Tibial artery (tissue), 4 donors: ENCODE data around the gene PLEKHA5.

Experiments
- DNase-seq, 2 donors: peaks; one replicate each; pipeline ENCODE4 v3.0.0-alpha.2; 2019
- H3K27ac ChIP-seq, 2 donors: fragments of 200-600 bp; sonication (generic) in 1 of 2; 1 replicate in 1 of 2; 2 replicates in 1 of 2; pipeline ENCODE4 v1.5.1; 2018 to 2019; ENCODE audit warnings: mild to moderate bottlenecking in 1 of 2
- H3K27me3 ChIP-seq, 2 donors: fragments of 200-600 bp; sonication (generic) in 1 of 2; one replicate each; pipeline versions ENCODE4 v1.5.1 to v1.6.0; 2016 to 2019
- H3K36me3 ChIP-seq, 3 donors: fragments of 200-600 bp; sonication (generic) in 2 of 3; one replicate each; pipeline ENCODE4 v1.5.1; 2016 to 2019; ENCODE audit warnings: mild to moderate bottlenecking in 2 of 3
- H3K4me1 ChIP-seq, 4 donors: fragments of 200-600 bp; sonication (generic) in 2 of 4; 1 replicate in 3 of 4; 2 replicates in 1 of 4; pipeline ENCODE4 v1.5.1; 2016 to 2019
- H3K4me3 ChIP-seq, 2 donors: fragments of 200-600 bp; sonication (generic) in 1 of 2; 1 replicate in 1 of 2; 2 replicates in 1 of 2; pipeline ENCODE4 v1.5.1; 2018 to 2019; ENCODE audit warnings: mild to moderate bottlenecking in 2 of 2
- H3K9me3 ChIP-seq, 3 donors: fragments of 200-600 bp; sonication (generic) in 1 of 3; one replicate each; pipeline ENCODE4 v1.5.1; 2016 to 2019
- intact Hi-C: fragments of 100-400 bp; cut with DNase I; formaldehyde crosslinking; loops from one replicate; pipeline ENCODE4 v1.15.0; 2023; ENCODE audit warnings: low total_unique reads
- TF ChIP-seq, protein P1 (sequence below), 2 experiments: fragments of 200-600 bp in 1 of 2; fragments of 450-650 bp in 1 of 2; IDR thresholded peaks; one replicate each; pipeline ENCODE4 v1.5.1; 2017 to 2019; ENCODE audit warnings: antibody characterized with exemption in 2 of 2, mild to moderate bottlenecking in 1 of 2, moderate library complexity in 1 of 2

The PLEKHA5 gene

DNA sequence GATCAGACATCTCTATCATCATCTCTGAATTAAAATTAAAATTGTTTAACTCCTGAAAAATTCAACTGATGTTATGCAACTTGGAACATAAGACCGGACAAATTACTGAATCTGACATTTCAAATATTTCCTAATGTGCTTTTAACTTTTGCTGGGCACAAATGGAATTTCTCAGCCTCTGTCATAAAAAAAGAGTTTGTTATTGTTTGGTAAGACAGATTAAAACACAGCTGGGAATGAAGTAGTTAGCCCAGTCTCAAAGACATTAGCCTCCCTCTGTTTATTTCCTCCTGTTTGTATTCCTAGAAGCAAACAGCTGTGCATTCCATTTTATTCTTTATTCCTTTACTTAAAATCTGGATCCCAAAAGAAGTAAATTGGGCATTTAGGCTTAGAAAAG is 29.4 kb downstream of the PLEKHA5 start:
- H3K27me3 ChIP-seq: no peaks in the 10 kb centered on the region
- H3K27ac ChIP-seq: no peak overlapping the region
- no peaks in the 10 kb centered on the region for H3K36me3 ChIP-seq
- TF ChIP-seq, protein P1, sequence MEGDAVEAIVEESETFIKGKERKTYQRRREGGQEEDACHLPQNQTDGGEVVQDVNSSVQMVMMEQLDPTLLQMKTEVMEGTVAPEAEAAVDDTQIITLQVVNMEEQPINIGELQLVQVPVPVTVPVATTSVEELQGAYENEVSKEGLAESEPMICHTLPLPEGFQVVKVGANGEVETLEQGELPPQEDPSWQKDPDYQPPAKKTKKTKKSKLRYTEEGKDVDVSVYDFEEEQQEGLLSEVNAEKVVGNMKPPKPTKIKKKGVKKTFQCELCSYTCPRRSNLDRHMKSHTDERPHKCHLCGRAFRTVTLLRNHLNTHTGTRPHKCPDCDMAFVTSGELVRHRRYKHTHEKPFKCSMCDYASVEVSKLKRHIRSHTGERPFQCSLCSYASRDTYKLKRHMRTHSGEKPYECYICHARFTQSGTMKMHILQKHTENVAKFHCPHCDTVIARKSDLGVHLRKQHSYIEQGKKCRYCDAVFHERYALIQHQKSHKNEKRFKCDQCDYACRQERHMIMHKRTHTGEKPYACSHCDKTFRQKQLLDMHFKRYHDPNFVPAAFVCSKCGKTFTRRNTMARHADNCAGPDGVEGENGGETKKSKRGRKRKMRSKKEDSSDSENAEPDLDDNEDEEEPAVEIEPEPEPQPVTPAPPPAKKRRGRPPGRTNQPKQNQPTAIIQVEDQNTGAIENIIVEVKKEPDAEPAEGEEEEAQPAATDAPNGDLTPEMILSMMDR (IDR thresholded peaks at IDR 0.05): no peak
- intact Hi-C loops: no loop called here
- H3K4me3 ChIP-seq: no peak overlapping the region
- DNase-seq: no peak
- H3K9me3 ChIP-seq: no peaks in the 10 kb centered on the region
- H3K4me1 ChIP-seq: peaks cover 0 to 12% (median 2%) of the 10 kb centered on the region in 4 donors

DNA sequence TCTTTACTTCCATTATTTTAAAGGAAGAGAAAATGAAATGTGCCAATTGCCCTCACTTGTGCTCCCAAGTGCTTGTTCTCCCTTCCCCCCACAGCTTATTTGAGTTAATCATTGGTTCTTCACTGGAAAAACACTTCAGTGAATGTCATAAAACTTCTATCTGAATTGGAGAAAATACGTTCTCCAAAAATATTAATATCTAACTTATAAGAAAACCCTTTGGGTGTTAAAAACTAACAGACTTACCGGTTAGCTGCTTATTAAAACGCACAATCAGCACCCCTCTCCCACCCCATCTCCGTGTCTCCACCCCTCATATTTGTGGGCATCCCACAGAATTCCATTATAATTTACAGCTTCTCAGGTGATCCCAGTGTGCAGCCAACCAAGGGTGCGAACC is 31.7 kb downstream of the PLEKHA5 start:
- Histone ChIP-seq H3K9me3 (no peaks in the 10 kb centered on the region), H3K27ac (no peak overlapping the region), H3K4me3 (no peak overlapping the region), H3K36me3 (no peaks in the 10 kb centered on the region), H3K4me1 (peaks cover 0 to 10% (median 2%) of the 10 kb centered on the region in 4 donors), H3K27me3 (no peaks in the 10 kb centered on the region)
- DNase-seq: no peak
- intact Hi-C loops: no loop called here
- TF ChIP-seq, protein P1 (IDR thresholded peaks at IDR 0.05): no peak

DNA sequence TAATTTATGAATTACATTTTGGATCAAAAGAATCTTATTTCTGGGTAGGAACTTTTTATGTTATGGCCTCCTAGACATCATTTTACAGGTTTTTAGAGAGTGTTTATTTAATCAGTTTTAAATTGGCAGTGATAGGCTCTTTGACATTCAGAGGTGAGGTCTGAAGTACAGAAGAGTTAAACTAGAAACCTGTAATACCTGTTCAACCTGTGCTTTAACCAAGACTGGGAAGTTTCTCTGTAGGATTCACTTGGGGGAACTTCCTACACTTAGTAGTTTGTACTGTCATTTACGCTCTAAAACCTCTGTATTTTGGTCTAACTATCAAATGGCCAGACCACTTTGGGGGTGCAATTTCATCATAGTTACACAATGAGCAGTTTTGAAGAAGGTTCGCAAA is 35.9 kb downstream of the PLEKHA5 start:
- no peak overlapping the region for H3K4me3 ChIP-seq
- DNase-seq: no peak
- TF ChIP-seq, protein P1 (IDR thresholded peaks at IDR 0.05): no peak
- H3K9me3 ChIP-seq: no peaks in the 10 kb centered on the region
- H3K4me1 ChIP-seq: no peaks in the 10 kb centered on the region
- H3K27ac ChIP-seq: no peak overlapping the region
- H3K27me3 ChIP-seq: no peaks in the 10 kb centered on the region
- H3K36me3 ChIP-seq: no peaks in the 10 kb centered on the region
- intact Hi-C loops: no loop called here

DNA sequence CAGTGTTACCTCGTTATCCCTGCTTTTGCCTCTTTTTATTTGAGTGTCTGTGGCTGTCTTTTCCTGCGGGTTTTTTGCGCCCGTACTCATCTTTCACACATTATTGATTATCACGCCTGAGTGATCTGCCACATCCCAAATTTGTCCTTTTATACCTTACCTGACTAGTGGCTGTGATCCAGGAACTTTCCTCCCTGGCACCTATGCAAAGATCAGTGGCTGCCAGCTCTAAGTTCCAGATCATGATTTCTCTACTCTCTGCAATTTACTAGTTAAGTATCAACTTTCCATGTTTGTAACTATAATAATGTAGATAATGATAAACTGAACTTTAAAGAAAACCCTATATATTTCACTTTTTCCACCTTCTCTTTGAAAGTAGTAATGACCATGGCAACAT is 36.9 kb downstream of the PLEKHA5 start:
- TF ChIP-seq, protein P1 (IDR thresholded peaks at IDR 0.05): no peak
- Histone ChIP-seq H3K27me3 (no peaks in the 10 kb centered on the region), H3K4me1 (no peaks in the 10 kb centered on the region), H3K36me3 (no peaks in the 10 kb centered on the region), H3K9me3 (no peaks in the 10 kb centered on the region), H3K27ac (no peak overlapping the region), H3K4me3 (no peak overlapping the region)
- intact Hi-C loops: no loop called here
- DNase-seq: no peak

DNA sequence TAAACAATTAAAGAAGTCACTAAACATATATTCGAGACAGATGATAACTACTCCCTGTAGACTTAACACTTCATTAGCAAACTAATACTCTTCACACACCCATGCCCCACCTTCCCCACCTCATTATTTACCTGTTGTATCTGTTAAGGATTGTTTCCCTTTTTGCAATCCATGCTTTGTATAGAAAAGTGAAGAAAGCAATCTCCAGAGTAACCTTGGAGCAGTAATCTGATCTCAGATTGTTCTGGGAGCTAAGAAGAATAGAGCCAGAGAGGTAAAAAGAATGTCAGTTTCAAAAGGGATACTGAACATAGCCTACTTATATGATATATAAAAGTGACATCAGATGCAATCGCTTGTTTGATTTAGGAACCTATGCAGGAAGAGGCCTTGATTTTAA is 37.4 kb downstream of the PLEKHA5 start:
- intact Hi-C loops: no loop called here
- Histone ChIP-seq H3K4me1 (no peaks in the 10 kb centered on the region), H3K9me3 (no peaks in the 10 kb centered on the region), H3K27ac (no peak overlapping the region), H3K36me3 (no peaks in the 10 kb centered on the region), H3K4me3 (no peak overlapping the region), H3K27me3 (no peaks in the 10 kb centered on the region)
- TF ChIP-seq, protein P1 (IDR thresholded peaks at IDR 0.05): no peak
- no peak for DNase-seq

DNA sequence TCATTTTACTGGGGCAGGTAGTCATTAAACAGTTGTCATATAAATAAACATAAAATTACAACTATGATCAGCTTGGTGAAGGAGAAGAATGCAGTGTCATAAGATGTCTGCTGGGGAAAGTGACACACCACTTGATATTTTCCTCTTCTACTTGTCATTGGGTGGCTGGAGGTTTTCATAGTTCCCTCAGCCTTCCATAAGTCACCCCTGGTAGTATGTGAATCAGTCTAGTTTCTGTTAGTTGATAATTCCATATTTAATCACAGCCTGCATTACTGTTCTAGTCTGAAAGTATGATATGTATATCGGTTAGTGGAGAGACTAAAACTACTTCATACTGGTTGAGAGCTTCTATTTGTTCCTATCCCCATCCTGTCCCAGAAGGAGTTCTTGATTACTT is 38.2 kb downstream of the PLEKHA5 start:
- no peaks in the 10 kb centered on the region for H3K27me3 ChIP-seq
- H3K36me3 ChIP-seq: no peaks in the 10 kb centered on the region
- no peak overlapping the region for H3K4me3 ChIP-seq
- H3K27ac ChIP-seq: no peak overlapping the region
- DNase-seq: no peak
- no peaks in the 10 kb centered on the region for H3K4me1 ChIP-seq
- no peaks in the 10 kb centered on the region for H3K9me3 ChIP-seq
- intact Hi-C loops: no loop called here
- TF ChIP-seq, protein P1 (IDR thresholded peaks at IDR 0.05): no peak
